Upper lobe of left lung (tissue), 6 donors: Measurements from ENCODE around the gene STOML3. TPM values are rescaled to one million over a fixed set of nuclear protein-coding genes. Genes with fewer than 3 reads are reported as not detected.

Experiments used
- ATAC-seq, 2 donors: fragments of 200-7000 bp; cut with Tn5 transposase; one replicate each; pipeline ENCODE4 v1.9.1; 2022; ENCODE audit warnings: mild to moderate bottlenecking in 2 of 2, moderate library complexity in 2 of 2; ENCODE audit not compliant: low FRiP score in 2 of 2
- DNase-seq, 2 donors: peaks; one replicate each; pipeline ENCODE4 v3.0.0-alpha.2; 2019 to 2020
- H3K27ac ChIP-seq, 4 donors: fragments of 200-600 bp; sonication (generic); one replicate each; pipeline ENCODE4 v1.5.1; 2016 to 2019
- H3K27me3 ChIP-seq, 4 donors: fragments of 200-600 bp; sonication (generic); one replicate each; pipeline ENCODE4 v1.5.1; 2017 to 2019
- H3K36me3 ChIP-seq, 4 donors: fragments of 200-600 bp; sonication (generic); one replicate each; pipeline ENCODE4 v1.5.1; 2016 to 2019
- H3K4me1 ChIP-seq, 4 donors: fragments of 200-600 bp; sonication (generic); one replicate each; pipeline ENCODE4 v1.5.1; 2018 to 2019
- H3K4me3 ChIP-seq, 4 donors: fragments of 200-600 bp; sonication (generic); one replicate each; pipeline ENCODE4 v1.5.1; 2017 to 2019; ENCODE audit warnings: mild to moderate bottlenecking in 2 of 4, moderate library complexity in 1 of 4
- H3K9me3 ChIP-seq, 4 donors: fragments of 200-600 bp; sonication (generic); one replicate each; pipeline ENCODE4 v1.5.1; 2018 to 2019
- CTCF ChIP-seq, 6 experiments: fragments of 450-650 bp in 4 of 6; fragments of 200-600 bp in 2 of 6; sonication (generic) in 2 of 6; IDR thresholded peaks; one replicate each; pipeline ENCODE4 v1.5.1; 2016 to 2019; ENCODE audit warnings: antibody characterized with exemption in 6 of 6
- EP300 ChIP-seq, 4 donors: sonication (generic); formaldehyde crosslinking; IDR thresholded peaks; one replicate each; pipeline ENCODE4 v1.5.1; 2017; ENCODE audit warnings: antibody characterized with exemption in 4 of 4, control low read depth in 2 of 4
- POLR2A ChIP-seq, 4 donors: fragments of 450-650 bp; IDR thresholded peaks; one replicate each; pipeline ENCODE4 v1.5.1; 2016 to 2017; ENCODE audit warnings: antibody characterized with exemption in 4 of 4, mild to moderate bottlenecking in 2 of 4
- POLR2AphosphoS5 ChIP-seq, 2 donors: sonication (generic); formaldehyde crosslinking; IDR thresholded peaks; one replicate each; pipeline ENCODE4 v1.5.1; 2017; ENCODE audit warnings: antibody characterized with exemption in 2 of 2
- WGBS, 2 donors: methylation state at CpG; one replicate each; pipeline ENCODE4 v1.1.5; 2017 to 2018; 5-methylcytosine and 5-hydroxymethylcytosine counted together
- total RNA-seq, 6 donors: library from RNA; depleted of rRNA in 4 of 6; stranded (reverse); fragments of >200 nt in 4 of 6; gene quantifications; one replicate each; pipeline versions ENCODE4 v1.1.0 to v1.2.1, GENCODE V29; 2016 to 2021
- donor health status: DM: no; HTN: no; CAD: no; lungs with moderate emphysema.
- donor health status: DM: no; HTN: yes; CAD: no; lungs with severe emphysema.

Gene STOML3
- total RNA-seq, 6 donors from 2014 or later, result 0.14 to 10.8 (median 1.6) TPM

GRCh38 chr13:38970380-38971051, 20.1 kb downstream of the STOML3 start:
- Histone ChIP-seq H3K4me1 (no peaks in the 10 kb centered on the region), H3K36me3 (no peaks in the 10 kb centered on the region), H3K27ac (no peak overlapping the region), H3K4me3 (no peak overlapping the region), H3K9me3 (no peaks in the 10 kb centered on the region), H3K27me3 (no peaks in the 10 kb centered on the region)
- ATAC-seq (no peak), DNase-seq (no peak)
- TF ChIP-seq EP300 (IDR thresholded peaks at IDR 0.05), result no peak
- TF ChIP-seq CTCF (IDR thresholded peaks at IDR 0.05), result no peak
- no peak for TF ChIP-seq POLR2AphosphoS5 (IDR thresholded peaks at IDR 0.05)
- no peak for TF ChIP-seq POLR2A (IDR thresholded peaks at IDR 0.05)
- WGBS, 2 donors, result 90% methylated on average over 4 of the region's 4 CpGs

GRCh38 chr13:38969187-38969586, 21.4 kb downstream of the STOML3 start:
- ATAC-seq (no peak), DNase-seq (no peak)
- Histone ChIP-seq H3K4me1 (no peaks in the 10 kb centered on the region), H3K4me3 (no peak overlapping the region), H3K27ac (no peak overlapping the region), H3K9me3 (no peaks in the 10 kb centered on the region), H3K27me3 (no peaks in the 10 kb centered on the region), H3K36me3 (no peaks in the 10 kb centered on the region)
- WGBS, 2 donors, result 62 to 63% methylated on average over 2 of the region's 2 CpGs
- TF ChIP-seq EP300 (IDR thresholded peaks at IDR 0.05) (no peak), POLR2A (IDR thresholded peaks at IDR 0.05) (no peak), POLR2AphosphoS5 (IDR thresholded peaks at IDR 0.05) (no peak), CTCF (IDR thresholded peaks at IDR 0.05) (no peak)

GRCh38 chr13:38967446-38967845, 23.2 kb downstream of the STOML3 start:
- no peaks in the 10 kb centered on the region for H3K36me3 ChIP-seq
- no peak overlapping the region for H3K4me3 ChIP-seq
- no peak for ATAC-seq
- no peak for DNase-seq
- no peaks in the 10 kb centered on the region for H3K27me3 ChIP-seq
- no peaks in the 10 kb centered on the region for H3K9me3 ChIP-seq
- TF ChIP-seq POLR2A (IDR thresholded peaks at IDR 0.05), result no peak
- no peak for TF ChIP-seq POLR2AphosphoS5 (IDR thresholded peaks at IDR 0.05)
- TF ChIP-seq CTCF (IDR thresholded peaks at IDR 0.05), result no peak
- TF ChIP-seq EP300 (IDR thresholded peaks at IDR 0.05), result no peak
- no peak overlapping the region for H3K27ac ChIP-seq
- no peaks in the 10 kb centered on the region for H3K4me1 ChIP-seq
- WGBS, 2 donors, result 65 to 77% methylated on average over 2 of the region's 2 CpGs

GRCh38 chr13:38965281-38965680, 25.4 kb downstream of the STOML3 start:
- H3K4me1 ChIP-seq, result no peaks in the 10 kb centered on the region
- ATAC-seq (no peak), DNase-seq (no peak)
- no peaks in the 10 kb centered on the region for H3K27me3 ChIP-seq
- H3K27ac ChIP-seq, result no peak overlapping the region
- no peaks in the 10 kb centered on the region for H3K36me3 ChIP-seq
- TF ChIP-seq POLR2AphosphoS5 (IDR thresholded peaks at IDR 0.05) (no peak), POLR2A (IDR thresholded peaks at IDR 0.05) (no peak), EP300 (IDR thresholded peaks at IDR 0.05) (no peak), CTCF (IDR thresholded peaks at IDR 0.05) (no peak)
- H3K4me3 ChIP-seq, result no peak overlapping the region
- 77 to 84% methylated on average over 4 of the region's 4 CpGs for WGBS, 2 donors
- H3K9me3 ChIP-seq, result peaks cover 0 to 5% (median 0%) of the 10 kb centered on the region in 4 donors

- DNase-seq (no peak), ATAC-seq (no peak)
- H3K27me3 ChIP-seq, result no peaks in the 10 kb centered on the region
- peaks cover 0 to 7% (median 0%) of the 10 kb centered on the region in 4 donors for H3K9me3 ChIP-seq
- no peaks in the 10 kb centered on the region for H3K36me3 ChIP-seq
- H3K27ac ChIP-seq, result no peak overlapping the region
- TF ChIP-seq POLR2A (IDR thresholded peaks at IDR 0.05), result no peak
- TF ChIP-seq EP300 (IDR thresholded peaks at IDR 0.05), result no peak
- TF ChIP-seq POLR2AphosphoS5 (IDR thresholded peaks at IDR 0.05), result no peak
- TF ChIP-seq CTCF (IDR thresholded peaks at IDR 0.05), result no peak
- no peak overlapping the region for H3K4me3 ChIP-seq
- no peaks in the 10 kb centered on the region for H3K4me1 ChIP-seq
Measured at GRCh38 chr13:38960175-38960574, 30.5 kb downstream of the STOML3 start.
